Central memory CD8-positive, alpha-beta T cell (primary cell): Measurements from ENCODE around the gene STX16.

Experiments used
- ATAC-seq: fragments of 150-1000 bp; cut with Tn5 transposase; replicated peaks from 2 replicates; pipeline ENCODE4 v1.10.0; 2022; ENCODE audit warnings: mild to moderate bottlenecking, moderate FRiP score, moderate number of reproducible peaks; ENCODE audit not compliant: poor library complexity, severe bottlenecking; ENCODE audit errors: extremely low read depth
- DNase-seq, 2 donors: peaks; one replicate each; pipeline ENCODE4 v3.0.0; 2021; ENCODE audit warnings: low spot score in 2 of 2
- H3K27ac Mint-ChIP-seq: one replicate; pipeline ENCODE4 v1.8.0; 2022; ENCODE audit warnings: low read depth, mild to moderate bottlenecking, moderate library complexity, mixed read lengths
- H3K27me3 Mint-ChIP-seq: one replicate; pipeline ENCODE4 v1.8.0; 2022; ENCODE audit warnings: mixed read lengths
- H3K36me3 Mint-ChIP-seq: one replicate; pipeline ENCODE4 v1.8.0; 2022; ENCODE audit warnings: mild to moderate bottlenecking, moderate library complexity, mixed read lengths; ENCODE audit not compliant: insufficient read depth
- H3K4me1 Mint-ChIP-seq: one replicate; pipeline ENCODE4 v1.8.0; 2022; ENCODE audit warnings: mixed read lengths
- H3K4me3 Mint-ChIP-seq: one replicate; pipeline ENCODE4 v1.8.0; 2022; ENCODE audit warnings: mild to moderate bottlenecking, moderate library complexity, mixed read lengths
- H3K9me3 Mint-ChIP-seq: one replicate; pipeline ENCODE4 v1.8.0; 2022; ENCODE audit warnings: mixed read lengths

The STX16 gene

DNA sequence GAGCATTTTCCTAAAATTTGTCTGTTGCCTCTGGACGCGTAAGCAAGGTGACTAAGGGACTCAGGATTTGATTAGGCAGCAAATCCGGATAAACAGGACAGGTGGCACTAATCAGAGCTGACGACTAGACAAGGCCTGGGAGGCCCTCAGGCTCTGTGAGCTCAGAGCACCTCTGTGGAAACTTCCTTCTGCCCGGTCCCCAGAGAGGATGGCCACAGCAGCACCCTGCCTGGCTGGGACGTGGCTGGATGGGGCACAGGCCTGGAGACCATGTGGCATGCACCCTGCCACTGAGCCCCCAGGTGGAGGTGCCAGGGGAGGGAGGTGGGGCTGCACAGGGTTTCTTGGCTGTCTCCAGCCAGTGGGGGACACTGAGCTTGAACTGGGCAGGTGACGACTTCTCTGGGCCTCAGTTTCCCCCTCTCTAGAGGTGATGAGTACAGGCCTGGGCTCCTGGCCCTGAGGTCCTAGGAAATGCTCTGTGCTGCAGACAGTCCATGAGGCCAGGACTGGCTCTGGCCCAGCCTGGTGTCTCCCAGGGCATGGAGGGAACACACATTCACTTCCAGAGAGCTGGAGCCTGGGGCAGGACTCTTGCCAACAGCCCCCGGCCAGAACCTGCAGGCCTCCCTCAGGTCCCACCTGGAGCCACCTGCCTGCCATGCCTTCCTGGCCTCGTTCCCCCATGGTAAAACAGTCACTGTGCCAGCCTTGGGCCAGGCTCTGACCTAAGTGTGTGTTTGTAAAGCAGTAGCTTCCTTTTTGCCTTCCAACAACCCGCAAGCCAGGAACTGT lies 39.6 kb upstream of the STX16 start:
- no peaks in the 10 kb centered on the region for H3K9me3 Mint-ChIP-seq
- no peaks in the 10 kb centered on the region for H3K36me3 Mint-ChIP-seq
- H3K4me1 Mint-ChIP-seq: no peaks in the 10 kb centered on the region
- H3K27me3 Mint-ChIP-seq: peaks cover 32% of the 10 kb centered on the region
- no peak overlapping the region for H3K27ac Mint-ChIP-seq
- ATAC-seq (no peak), DNase-seq (no peak)
- no peak overlapping the region for H3K4me3 Mint-ChIP-seq

DNA sequence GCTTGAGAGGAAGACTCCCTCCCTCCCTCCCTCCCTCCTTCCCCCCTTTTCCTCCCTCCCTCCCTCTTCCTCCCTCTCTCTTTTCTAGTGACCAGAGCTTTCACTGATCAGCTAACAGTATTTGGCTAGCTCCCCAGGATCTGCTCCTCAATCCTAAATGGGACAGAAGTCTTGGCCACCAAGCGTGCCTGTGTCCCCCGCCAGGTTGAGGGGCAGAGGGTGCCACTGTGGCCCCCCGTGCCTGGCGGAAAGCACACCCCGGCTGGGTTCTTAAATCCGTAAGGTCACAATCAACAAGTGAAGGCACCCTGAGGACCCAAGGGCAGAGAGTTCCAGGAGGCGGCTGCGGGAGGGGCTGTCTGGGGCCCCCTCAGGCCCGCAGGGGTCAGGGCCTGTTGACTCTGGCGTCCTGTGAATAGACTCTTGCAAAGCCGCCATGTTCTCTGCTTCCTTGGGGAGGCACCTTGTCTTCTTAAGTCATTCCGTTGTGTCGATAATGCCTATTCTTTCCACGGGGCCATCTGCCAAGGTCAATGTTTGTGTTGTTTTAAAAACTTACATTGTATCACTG lies 38.9 kb upstream of the STX16 start:
- Mint-ChIP-seq H3K9me3 (no peaks in the 10 kb centered on the region), H3K4me3 (no peak overlapping the region), H3K27ac (no peak overlapping the region), H3K4me1 (no peaks in the 10 kb centered on the region), H3K27me3 (peaks cover 29% of the 10 kb centered on the region), H3K36me3 (no peaks in the 10 kb centered on the region)
- no peak for DNase-seq
- no peak for ATAC-seq

DNA sequence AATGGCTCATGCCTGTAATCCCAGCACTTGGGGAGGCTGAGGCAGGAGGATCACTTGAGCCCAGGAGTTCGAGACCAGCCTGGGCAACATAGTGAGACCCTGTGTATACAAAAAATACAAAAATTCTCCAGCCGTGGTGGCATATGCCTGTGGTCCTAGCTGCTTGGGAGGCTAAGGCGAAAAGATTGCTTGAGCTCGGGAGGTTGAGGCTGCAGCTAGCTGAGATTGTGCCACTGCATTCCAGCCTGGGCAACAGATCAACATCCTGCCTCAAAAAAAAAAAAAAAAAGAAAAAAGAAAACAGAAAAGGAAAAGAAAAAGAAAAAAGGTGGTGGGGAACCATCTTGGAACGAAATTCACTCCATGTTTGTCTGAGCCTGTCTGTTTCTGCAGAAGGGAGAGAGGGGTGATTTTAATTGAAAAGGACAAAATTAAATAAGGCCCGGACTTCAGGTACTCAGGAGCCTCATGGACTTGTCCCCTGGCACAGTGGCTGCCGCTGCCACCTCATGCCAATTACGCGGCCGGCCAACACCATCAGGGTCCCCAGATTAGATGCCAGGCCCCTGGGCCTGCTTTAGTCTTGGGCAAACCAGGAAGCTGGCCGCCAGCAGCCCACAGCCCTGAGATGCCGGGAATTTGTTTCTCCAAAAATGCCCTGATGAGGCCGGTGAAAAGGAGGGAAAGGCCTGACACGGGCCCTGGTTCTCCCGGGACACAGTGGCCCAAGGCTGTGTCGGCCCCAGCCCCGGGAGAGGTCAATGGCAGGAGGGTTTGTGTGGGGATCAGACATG lies 37.8 kb upstream of the STX16 start:
- Mint-ChIP-seq H3K4me1 (no peaks in the 10 kb centered on the region), H3K27ac (peak overlapping the region; percentile 68), H3K4me3 (no peak overlapping the region), H3K36me3 (no peaks in the 10 kb centered on the region), H3K27me3 (peaks cover 29% of the 10 kb centered on the region), H3K9me3 (no peaks in the 10 kb centered on the region)
- no peak for DNase-seq
- no peak for ATAC-seq

DNA sequence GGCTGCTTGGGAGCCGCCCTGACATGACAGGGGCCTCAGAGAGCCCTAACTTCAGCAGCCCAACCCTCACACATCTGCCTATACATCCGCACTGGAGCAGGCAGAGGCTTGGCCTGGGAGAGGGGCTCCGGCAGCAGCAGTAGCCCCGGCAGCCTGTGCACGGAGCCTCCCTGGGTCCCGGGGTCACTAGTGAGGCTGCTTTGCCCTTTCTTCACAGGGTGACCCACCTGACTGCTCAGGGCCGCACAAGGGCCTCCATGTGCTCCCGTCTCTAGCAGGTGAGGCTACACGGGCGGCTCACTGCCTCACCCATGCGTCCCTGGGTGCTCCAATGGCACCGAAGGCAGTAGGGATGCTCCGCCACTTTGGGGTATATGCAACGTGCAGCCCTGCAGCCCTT lies 36.7 kb upstream of the STX16 start:
- no peaks in the 10 kb centered on the region for H3K36me3 Mint-ChIP-seq
- no peak overlapping the region for H3K27ac Mint-ChIP-seq
- H3K9me3 Mint-ChIP-seq: no peaks in the 10 kb centered on the region
- no peaks in the 10 kb centered on the region for H3K4me1 Mint-ChIP-seq
- peaks cover 36% of the 10 kb centered on the region for H3K27me3 Mint-ChIP-seq
- no peak overlapping the region for H3K4me3 Mint-ChIP-seq
- ATAC-seq (no peak), DNase-seq (no peak)

DNA sequence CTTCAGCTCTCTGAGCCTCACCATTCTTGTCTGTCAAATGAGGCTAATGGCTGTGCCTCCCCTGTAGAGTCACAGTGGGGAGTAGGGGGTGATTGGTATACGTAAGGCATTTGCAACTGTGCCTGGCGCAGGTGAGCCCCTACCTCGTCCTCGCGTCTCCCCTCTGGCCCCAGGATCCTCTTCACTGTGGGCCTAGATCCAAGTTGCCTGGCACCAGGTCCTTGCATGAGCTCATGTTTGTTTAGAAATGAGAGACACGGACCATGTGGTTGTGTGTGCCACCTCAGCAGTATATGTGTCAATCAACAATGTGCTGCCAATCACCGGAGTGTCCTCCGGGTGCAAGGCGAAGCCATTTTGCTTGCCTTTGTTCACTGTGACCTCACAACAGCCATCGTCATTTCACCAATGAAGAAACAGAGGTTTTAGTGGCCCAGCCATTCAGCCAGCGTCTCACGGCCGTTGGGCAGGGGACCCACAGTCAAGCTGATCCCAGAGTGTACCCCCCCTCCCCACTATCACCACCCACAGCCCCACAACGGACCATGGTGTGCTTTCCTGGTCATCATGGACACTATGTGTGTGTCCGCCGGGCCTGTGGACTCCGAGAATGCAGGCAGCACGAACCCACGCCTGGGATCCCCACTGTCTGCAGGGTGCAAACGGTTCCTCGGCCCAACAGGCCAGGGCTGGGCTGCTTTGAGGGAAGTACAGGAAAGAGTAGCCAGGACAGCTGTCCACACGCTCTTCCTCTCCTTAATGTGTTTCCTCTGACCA lies 35.9 kb upstream of the STX16 start:
- DNase-seq (no peak), ATAC-seq (no peak)
- Mint-ChIP-seq H3K4me1 (no peaks in the 10 kb centered on the region), H3K27me3 (peaks cover 44% of the 10 kb centered on the region), H3K27ac (no peak overlapping the region), H3K9me3 (no peaks in the 10 kb centered on the region), H3K36me3 (no peaks in the 10 kb centered on the region), H3K4me3 (no peak overlapping the region)

DNA sequence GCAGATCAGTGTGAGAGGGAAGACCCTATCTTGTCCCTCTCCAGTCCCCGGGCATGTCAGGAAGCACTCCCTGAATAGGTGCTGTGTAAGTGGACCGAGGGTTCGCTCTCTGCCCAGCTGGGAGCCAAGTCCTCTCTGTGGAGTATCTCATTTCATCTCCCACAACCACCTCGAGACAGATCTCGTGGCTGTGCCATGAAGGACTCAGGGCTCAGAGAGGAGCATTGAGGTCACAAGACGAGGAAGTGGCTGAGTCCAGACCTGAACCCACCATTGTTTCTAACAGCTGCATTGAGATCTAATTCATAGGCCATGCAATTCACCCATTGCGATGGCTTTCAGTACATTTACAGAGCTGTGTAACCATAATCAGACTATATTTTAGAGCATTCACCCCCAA lies 34.7 kb upstream of the STX16 start:
- no peak for DNase-seq
- ATAC-seq: no peak
- Mint-ChIP-seq H3K27ac (no peak overlapping the region), H3K36me3 (no peaks in the 10 kb centered on the region), H3K4me1 (no peaks in the 10 kb centered on the region), H3K27me3 (peaks cover 47% of the 10 kb centered on the region), H3K4me3 (no peak overlapping the region), H3K9me3 (no peaks in the 10 kb centered on the region)

DNA sequence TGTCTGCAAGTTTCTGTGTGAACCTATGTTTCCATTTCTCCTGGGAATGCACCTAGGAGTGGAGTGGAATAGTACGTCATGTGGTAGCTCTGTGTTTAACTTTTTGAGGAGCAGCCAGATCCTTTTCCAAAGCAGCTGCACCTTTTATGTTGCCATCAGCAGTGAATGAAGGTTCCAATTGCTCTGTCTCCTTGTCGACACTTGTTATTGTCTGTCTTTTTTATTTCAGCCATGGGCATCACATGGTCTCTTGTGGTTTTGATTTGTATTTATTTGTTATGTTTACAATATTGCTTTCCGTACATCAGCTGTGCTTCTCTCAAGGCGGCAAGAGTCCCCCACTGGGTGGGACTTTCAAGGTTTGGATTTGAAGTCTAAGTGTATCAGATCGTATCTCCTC lies 33.9 kb upstream of the STX16 start:
- no peak overlapping the region for H3K27ac Mint-ChIP-seq
- ATAC-seq (no peak), DNase-seq (no peak)
- no peak overlapping the region for H3K4me3 Mint-ChIP-seq
- H3K27me3 Mint-ChIP-seq: peaks cover 47% of the 10 kb centered on the region
- no peaks in the 10 kb centered on the region for H3K9me3 Mint-ChIP-seq
- no peaks in the 10 kb centered on the region for H3K4me1 Mint-ChIP-seq
- H3K36me3 Mint-ChIP-seq: no peaks in the 10 kb centered on the region

DNA sequence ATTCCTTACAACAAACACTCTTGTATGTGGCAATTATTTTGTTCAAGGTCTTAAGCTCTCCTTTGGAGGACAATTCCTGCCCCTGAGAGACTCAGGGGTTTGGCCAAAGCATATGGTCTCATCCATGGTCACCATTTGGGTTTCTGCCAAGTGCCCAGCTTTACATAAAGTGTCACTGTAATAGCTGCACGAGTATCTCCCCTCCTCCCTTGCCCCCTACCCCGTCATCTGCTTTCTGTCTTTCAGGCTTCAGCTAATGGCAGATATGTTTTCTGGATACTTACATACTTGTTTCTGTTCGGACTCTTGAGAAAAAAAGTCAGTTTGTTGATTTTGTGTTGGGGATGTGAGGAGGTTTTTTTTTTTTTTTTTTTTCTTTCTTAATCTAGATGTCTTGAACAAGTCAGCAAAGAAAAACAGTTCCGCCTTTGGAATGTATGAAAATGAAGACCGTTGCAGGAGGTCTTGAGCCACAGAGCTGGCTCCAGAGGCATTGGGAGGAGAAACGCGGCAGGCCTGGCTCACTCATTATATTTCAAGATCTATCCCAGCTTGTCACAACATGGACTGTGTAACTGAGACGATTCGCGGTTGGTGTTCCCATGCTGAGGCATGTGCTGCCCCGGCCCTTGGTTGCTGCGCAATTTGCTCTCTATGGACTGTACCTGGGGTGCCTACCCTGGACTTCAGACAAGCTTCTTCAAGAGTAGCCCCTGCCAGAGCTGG lies 32.6 kb upstream of the STX16 start:
- DNase-seq (no peak), ATAC-seq (no peak)
- Mint-ChIP-seq H3K4me3 (no peak overlapping the region), H3K27me3 (peaks cover 47% of the 10 kb centered on the region), H3K9me3 (no peaks in the 10 kb centered on the region), H3K27ac (no peak overlapping the region), H3K4me1 (no peaks in the 10 kb centered on the region), H3K36me3 (no peaks in the 10 kb centered on the region)

DNA sequence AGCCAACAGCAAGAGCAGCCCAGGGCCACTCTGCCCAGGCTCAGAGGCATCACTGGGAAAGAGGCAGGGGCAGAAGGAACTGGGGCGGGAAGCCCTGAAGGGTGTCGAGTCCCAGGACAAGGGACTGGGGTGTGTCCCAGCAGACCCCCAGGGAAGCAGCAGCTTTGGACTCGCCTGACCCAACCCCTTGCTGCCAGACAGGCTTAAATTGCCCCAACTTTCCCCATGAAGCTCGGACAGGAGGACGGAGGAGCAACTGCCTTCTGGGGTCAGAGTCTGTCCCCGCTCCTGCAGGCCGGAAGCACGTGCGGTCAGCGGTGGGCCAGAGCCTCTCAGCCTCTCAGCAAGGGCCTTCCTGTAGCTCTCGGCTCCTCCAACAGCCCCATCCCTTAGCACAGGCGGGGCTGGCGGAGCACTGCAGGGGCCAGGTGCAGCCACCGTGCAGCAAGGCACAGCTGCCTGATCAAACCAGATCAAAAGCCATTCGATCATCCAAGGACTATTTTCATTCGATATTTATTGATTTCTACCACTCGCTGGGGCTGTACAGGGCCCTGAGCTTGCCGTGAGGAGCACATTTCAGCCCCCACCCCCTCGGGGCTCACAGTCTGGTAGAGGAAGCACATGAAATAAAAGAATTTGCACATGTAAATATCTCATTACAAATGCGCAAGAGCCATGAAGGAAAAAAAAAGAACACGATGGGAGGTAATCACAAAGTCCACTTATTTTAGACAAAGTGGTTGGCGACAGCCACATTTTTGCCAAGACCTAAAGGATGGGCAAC lies 31.8 kb upstream of the STX16 start:
- Mint-ChIP-seq H3K27ac (no peak overlapping the region), H3K4me3 (no peak overlapping the region), H3K27me3 (peaks cover 47% of the 10 kb centered on the region), H3K4me1 (no peaks in the 10 kb centered on the region), H3K9me3 (no peaks in the 10 kb centered on the region), H3K36me3 (no peaks in the 10 kb centered on the region)
- no peak for ATAC-seq
- no peak for DNase-seq

DNA sequence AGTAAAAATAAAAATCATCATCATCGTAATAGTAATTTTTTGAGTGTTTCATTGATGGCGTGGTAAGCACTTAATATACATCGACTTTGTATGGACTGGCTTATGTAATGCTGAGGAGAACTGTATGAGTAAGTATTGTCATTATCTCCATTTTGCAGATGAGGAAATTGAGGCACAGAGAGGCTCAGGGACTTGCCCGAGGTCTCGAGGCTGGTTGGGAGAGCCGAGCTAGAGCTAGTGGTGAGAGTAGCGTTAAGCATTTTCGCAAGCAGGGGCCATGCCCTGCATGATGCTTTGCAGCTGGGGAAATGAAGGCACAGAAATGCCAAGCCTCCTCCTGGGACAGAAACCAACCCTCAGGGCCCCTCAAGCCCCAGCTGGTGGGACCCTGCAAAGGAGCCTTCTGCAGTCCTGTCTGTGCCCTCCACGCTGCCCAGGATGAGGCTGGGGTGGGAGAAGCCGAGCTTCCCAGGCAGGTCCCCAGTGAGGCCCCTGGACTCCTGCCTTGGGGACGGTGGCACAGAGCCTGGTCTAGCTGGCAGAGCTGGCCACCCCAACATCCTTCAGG lies 31.1 kb upstream of the STX16 start:
- Mint-ChIP-seq H3K27ac (no peak overlapping the region), H3K4me3 (no peak overlapping the region), H3K4me1 (no peaks in the 10 kb centered on the region), H3K27me3 (peaks cover 44% of the 10 kb centered on the region), H3K36me3 (no peaks in the 10 kb centered on the region), H3K9me3 (no peaks in the 10 kb centered on the region)
- DNase-seq: no peak
- ATAC-seq: no peak

DNA sequence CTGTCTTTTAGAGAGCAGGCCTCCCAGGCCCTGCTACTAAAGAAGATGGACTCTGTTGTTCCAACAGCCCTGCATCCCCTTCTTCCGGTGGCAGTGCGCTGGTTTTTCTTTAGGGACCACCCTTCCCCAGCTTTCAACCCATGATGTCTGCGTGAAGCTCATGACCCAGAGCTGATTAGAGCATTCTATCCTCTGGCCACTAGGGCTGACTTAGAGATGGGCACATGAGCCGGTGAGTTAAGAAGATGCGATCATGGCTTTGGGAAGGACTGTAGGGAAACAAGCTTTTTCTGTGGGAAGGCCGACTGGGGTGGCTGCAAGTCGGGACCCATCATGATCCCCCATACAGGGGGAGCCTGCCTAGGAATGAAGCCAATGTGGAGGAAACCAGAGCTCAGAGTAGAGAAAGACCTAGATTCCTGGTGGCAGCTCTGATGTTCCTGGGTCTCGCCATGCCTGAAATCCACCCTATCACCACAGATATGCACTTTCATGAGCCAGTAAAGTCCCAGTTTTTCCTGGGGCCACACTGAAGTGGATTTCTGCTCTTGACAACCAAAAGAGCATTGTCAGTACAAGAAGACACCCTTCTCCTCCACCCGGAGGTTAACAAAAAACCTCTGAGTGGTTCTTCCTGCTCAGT lies 29.1 kb upstream of the STX16 start:
- peaks cover 31% of the 10 kb centered on the region for H3K27me3 Mint-ChIP-seq
- ATAC-seq (no peak), DNase-seq (no peak)
- no peak overlapping the region for H3K27ac Mint-ChIP-seq
- H3K4me1 Mint-ChIP-seq: peaks cover 5% of the 10 kb centered on the region
- no peak overlapping the region for H3K4me3 Mint-ChIP-seq
- H3K9me3 Mint-ChIP-seq: no peaks in the 10 kb centered on the region
- no peaks in the 10 kb centered on the region for H3K36me3 Mint-ChIP-seq
